Loucy (cell line): ENCODE measurements around the gene IL17C.

Experiments used
- EZH2phosphoT487 ChIP-seq: fragments of 200-600 bp; IDR thresholded peaks from 2 replicates; pipeline ENCODE4 v1.6.1; 2018; ENCODE audit warnings: antibody characterized with exemption, mild to moderate bottlenecking, moderate library complexity, borderline replicate concordance
- TF ChIP-seq, protein P1 (sequence below): fragments of 200-600 bp; sonication (generic); conservative IDR thresholded peaks from 2 replicates; pipeline ENCODE4 v1.5.1; 2014; ENCODE audit warnings: mild to moderate bottlenecking, antibody characterized with exemption, low read length

DNA sequence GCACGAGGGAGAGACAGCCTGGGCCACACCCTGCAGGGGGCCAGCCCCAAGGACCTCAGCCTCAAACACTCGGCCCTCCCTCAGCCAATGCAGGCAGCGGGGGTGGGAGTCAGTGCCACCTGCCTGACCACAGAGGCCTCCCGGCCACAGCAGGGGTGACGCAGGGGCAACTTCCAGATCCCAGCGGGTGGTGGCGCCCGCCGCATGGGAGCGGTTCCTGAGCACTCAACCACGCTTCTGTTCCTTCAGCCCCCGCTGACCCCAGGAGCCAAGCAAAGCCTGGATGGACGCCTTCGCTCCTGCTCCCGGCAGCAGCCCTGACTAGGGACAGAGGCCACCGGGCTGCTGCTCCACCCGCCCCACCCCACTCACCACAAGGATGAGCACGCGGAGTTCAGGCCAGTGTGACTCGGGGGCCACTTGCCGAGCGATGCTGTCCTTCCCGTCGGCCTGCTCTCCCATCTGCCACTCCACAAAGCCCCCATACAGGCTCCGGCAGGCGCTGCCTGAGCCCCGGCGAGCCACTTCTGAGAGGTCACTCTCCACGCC, 17.4 kb downstream of the IL17C start:
- TF ChIP-seq, protein P1, sequence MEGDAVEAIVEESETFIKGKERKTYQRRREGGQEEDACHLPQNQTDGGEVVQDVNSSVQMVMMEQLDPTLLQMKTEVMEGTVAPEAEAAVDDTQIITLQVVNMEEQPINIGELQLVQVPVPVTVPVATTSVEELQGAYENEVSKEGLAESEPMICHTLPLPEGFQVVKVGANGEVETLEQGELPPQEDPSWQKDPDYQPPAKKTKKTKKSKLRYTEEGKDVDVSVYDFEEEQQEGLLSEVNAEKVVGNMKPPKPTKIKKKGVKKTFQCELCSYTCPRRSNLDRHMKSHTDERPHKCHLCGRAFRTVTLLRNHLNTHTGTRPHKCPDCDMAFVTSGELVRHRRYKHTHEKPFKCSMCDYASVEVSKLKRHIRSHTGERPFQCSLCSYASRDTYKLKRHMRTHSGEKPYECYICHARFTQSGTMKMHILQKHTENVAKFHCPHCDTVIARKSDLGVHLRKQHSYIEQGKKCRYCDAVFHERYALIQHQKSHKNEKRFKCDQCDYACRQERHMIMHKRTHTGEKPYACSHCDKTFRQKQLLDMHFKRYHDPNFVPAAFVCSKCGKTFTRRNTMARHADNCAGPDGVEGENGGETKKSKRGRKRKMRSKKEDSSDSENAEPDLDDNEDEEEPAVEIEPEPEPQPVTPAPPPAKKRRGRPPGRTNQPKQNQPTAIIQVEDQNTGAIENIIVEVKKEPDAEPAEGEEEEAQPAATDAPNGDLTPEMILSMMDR: no peak
- no peak for TF ChIP-seq EZH2phosphoT487
